ENCODE data around the gene RNU1-3.
"Not testable (repeated sequence)": the region's sequence is repeated elsewhere in the genome, so short reads cannot be mapped to it uniquely, and the experiment has no call there.

The RNU1-3 gene

DNA sequence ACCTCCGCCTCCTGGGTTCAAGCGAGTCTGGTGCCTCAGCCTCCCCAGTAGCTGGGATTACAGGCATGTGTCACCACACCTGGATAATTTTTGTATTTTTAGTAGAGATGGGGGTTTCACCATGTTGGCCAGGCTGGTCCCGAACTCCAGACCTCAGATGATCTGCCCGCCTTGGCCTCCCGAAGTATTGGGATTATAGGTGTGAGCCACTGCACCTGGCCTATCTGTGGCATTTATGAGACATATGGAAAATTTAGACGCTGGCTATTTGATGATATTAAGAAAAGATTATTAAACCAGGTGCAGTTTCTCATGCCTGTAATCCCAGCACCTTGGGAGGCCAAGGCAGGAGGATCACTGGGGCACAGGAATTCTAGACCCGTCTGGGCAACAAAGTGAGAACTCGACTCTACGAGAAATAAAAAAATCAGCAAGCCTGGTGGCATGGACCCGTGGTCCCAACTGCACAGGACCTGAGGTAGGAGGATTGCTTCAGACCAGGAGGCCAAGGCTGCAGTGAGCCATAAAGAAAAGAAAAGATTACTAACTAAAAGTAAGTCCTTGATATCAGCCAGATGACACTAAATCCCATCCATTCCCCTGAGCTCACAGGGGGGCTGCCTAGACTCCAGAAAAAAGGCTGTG lies 30.1 kb downstream of the RNU1-3 start:
- DNase-seq = not testable (repeated sequence)

DNA sequence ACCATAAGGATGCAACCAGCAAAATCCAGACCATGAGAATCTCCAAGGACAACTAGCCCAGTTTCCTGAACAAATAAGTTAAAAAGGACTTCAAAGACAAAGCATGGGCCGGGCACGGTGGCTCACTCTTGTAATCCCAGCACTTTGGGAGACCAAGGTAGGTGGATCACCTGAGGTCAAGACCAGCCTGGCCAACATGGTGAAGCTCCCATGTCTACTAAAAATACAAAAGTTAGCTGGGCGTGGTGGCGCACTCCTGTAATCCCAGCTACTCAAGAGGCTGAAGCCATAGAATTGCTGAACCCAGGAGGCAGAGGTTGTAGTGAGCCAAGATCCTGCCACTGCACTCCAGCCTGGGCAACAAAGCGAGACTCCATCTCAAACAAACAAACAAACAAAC lies 30.8 kb downstream of the RNU1-3 start:
- DNase-seq = not testable (repeated sequence)

DNA sequence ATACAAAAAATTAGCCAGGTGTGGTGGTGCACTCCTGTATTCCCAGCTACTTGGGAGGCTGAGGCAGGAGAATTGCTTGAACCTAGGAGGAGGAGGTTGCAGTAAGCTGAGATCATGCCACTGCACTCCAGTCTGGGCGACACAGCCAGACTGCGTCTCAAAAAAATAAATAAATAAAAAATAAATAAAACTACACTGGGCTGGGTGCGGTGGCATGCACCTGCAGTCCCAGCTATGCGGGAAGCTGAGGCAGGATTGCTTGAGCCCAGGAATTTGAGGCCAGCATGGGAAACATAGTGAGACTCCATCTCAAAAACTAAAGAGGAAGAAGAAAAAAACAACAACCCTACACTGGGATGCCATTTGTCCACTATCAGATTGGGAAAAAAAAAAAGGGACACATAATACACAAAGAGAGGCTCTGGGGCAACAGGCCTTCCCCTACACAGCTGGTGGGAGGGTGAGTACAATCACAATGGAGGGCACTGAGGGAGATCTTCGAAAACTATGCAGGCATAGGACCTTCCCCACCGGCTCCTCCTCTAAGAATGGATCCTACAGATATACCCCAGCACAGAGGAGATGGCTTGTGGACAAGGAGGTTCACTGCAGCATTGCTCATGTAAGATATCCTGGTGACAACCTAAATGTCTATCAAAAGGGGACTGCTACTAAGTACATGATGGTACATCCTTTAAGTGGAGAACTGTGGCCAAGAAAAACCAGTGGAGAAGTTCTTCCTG lies 33.0 kb downstream of the RNU1-3 start:
- not testable (repeated sequence) for DNase-seq

DNA sequence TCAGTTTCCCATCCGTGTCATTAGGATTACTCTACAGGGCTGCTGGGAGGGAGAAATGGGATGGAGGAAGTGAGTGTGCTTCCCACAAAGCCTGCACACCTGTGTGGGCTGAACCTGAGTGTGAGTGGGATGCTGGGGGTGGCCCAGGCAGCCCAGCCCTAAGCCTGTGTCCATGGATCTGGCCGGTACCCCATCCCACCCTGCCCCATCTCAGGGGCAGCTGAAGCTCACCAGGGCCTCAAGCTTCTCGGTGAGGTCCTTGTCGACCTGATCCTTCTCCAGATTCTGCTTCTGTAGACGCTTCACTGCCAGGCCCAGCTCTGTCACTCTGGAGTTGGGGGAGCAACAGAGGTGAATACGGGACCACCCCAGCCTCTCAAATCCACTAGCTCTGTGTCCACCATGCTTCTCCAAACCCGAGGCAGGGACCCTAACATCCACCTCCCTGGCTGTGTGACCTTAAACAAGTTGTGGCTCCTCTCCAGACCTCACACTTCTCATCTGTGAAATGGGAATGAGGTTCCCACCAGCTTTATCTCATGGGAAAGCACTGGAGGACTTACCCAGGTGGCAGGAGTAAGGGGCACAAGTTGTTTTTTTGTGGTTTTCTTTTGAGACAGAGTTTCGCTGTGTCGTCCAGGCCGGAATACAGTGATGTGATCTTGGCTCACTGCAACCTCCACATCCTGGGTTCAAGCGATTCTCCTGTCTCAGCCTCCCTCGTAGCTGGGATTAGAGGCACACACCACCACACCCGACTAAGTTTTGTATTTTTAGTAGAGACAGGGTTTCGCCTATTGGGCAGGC lies 34.5 kb downstream of the RNU1-3 start:
- not testable (repeated sequence) for DNase-seq

DNA sequence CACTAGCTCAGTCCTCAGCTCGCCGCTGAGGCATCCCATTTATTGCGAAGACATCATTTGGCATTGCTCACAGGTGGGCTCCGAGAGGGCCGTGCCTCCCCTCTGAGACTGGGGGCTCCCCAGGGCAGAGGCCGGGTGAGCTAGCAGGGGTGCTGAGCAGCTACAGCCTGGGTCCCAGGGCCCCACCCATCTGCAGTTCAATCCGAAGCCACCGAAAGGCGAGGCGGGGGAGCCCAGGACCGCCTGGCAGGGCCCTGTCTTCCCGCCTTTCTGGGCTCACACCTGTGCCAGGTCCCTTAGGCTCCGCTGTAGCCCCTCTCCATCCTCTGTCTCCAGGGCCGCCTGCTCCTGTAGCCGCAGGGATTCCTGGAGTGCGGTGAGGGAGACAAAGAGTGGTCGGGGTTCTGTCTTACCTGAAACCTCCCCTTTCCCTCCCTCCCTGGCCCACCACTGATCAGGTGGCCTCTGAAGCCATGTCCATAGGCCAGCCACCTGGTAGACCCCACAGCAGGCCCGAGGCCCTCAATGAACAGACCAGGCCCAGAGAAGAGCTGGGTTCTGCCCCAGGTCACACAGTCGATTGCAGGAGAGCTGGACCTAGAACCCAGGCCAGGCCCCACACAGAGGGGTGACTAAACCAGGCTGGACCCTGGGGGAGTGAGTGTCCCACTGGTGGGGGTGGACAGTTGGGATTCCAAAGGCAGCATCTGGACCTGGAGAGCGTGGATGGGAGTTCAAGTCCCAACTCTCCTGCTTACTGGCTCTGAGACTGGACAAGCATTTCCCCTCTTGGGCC lies 35.3 kb downstream of the RNU1-3 start:
- no peak for DNase-seq

DNA sequence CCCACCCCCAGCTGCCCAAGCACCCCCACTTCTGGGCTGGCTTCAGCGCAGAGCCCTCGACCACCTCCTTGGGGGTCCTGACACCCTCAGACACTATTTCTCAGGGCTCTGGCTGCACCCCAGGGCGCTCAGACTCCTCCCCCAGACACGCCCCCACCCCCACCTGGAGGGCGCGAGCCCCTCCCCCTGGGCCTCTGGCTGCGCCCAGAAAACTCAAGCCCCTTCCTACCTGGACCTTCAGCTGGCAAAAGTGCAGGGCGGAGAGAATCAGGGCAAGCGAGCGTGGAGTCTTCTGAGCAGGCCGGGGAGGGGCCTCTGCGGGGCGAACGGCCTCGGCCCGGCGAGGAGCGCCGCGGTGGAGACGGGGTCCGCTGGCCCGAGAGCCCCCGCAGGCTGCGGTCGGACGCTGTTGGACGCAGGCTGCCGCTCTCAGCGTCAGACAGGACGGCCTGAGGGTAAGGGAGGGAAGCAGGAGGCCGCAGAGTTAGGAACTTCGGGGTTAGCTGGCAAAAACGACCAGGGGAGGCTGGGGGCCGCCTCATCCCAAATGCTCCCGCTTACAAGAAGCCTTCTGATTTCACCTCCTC lies 36.0 kb downstream of the RNU1-3 start:
- DNase-seq = no peak

DNA sequence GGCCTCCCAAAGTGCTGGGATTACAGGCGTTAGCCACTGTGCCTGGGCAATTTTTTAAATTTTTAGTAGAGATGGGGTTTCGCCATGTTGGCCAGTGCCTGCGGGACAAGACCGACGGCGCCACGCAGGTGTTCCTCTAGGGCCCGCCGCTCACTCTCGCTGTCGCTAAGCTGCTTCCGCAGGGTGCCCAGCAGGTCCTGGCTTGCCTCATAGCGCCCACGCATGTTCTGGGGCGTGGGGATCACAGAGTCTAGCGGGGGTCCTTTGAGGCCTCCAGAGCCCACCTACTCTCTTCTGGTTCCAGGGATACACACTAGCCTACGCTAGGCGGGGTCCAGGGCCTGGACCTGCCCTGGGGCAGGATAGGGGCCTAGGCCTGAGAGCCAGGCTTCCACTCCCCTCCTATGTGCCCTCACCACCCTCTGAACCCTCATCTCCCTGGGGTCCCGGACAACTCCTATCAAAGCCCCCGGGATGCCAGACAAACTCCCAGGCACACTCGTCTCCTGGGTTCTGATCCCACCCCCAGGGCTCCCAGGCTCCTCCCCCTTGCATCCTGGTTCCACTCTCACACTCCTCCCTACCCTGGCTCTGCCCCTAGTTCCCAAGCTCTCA lies 36.7 kb downstream of the RNU1-3 start:
- not testable (repeated sequence) for DNase-seq

DNA sequence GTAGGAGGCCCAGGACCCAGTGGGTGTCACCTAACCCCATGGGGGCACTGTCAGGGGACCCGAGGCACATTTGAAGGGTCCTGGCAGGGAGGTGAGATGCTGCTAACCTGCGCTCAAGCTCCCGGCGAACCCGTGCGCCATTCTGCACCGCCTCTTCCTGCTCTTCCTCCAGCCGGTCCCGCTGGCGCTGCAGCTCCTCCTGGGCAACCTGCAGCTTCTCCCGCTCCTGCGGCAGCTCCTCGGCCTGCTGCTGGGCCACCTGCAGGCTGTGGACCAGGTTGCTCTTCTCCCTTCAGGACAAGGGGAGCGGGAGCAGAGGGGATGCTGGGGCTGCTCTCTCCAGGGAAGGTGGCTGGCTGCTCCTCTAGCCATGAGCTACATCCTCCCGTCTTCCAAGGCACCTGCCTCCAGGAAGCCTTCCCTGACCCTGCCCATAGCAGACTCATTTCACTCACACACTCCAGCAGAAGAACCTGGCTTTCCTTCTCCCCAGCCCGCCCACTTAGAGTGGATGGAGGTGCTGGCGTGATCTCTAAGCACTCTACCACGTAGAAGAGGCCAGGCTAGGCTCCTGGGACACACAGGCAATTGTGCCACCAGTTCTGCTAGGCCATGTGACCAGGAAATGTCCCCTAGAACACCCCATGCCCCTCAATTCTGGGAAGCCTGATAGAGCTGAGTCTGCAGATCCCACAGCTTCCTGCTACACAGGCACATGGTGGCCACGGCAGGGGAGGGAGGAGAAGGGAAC lies 38.2 kb downstream of the RNU1-3 start:
- DNase-seq = no peak

DNA sequence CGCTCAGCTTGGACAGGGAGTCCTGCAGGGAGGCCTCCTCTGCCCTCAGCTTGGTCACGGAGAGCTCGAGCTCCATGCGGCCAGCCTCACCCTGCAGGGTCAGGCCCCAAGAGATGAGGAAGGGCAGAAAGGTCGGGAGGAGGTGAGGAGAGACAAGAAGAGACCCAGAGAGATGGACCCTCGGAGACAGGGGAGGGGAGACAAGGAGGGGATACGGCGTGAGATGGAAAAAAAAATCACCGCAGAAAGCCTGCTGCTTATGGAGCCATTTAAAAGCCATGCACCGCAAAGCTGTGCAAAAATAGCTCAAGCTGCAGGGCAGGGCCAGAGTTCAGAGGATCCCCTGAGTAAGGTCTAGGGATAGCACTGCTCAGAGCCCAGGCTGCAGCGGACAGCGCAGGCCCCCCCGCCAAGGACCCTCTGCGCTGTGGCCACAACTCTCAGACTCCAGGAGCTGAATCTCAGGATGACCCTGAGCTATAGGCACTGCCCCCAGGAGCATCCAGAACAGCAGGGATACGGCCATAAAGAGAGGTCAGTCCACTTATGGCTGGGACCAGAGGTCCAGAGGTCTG lies 40.3 kb downstream of the RNU1-3 start:
- DNase-seq = not testable (repeated sequence)

DNA sequence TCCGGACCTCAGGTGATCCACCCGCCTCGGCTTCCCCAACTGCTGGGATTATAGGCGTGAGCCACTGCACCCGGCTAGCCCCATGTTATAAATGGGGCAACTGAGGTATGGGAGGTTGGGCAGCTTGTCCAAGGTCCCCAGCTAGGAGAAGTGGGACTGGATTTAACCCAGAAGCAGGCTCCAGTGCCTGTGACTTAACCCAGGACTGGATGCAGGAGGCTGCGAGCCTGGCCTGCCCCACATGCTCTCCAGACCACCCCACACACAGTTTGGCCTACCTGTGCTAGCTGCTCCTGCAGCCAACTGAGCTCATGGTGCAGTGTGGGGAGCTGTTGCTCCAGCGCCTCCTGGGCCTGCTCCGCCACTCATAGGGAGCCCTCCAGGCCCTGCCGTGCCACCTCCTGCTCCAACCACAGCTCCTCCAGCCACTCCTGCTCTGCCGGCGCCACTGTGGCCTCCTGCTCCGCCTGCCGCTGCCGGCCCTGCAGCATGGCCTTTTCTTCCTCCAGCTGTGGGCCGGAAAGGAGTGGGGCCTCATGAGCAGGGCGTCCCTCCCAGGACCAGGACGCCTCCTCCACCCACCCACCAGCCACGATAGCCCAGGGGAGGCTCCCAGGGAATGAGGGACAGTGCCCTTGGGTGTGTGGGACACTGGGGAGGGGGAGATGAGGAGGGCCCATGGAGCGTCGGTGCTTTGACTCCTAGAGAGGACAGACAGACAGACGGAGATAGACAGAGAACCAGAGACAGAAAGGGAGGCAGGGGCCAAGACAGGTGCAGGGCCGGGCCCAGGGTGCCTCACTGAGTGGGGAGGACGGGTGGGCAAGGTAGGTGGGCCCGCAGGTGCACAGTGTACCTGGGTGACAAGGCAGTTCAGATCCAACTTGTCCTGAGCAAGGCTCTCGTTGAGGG lies 41.0 kb downstream of the RNU1-3 start:
- no peak for DNase-seq

DNA sequence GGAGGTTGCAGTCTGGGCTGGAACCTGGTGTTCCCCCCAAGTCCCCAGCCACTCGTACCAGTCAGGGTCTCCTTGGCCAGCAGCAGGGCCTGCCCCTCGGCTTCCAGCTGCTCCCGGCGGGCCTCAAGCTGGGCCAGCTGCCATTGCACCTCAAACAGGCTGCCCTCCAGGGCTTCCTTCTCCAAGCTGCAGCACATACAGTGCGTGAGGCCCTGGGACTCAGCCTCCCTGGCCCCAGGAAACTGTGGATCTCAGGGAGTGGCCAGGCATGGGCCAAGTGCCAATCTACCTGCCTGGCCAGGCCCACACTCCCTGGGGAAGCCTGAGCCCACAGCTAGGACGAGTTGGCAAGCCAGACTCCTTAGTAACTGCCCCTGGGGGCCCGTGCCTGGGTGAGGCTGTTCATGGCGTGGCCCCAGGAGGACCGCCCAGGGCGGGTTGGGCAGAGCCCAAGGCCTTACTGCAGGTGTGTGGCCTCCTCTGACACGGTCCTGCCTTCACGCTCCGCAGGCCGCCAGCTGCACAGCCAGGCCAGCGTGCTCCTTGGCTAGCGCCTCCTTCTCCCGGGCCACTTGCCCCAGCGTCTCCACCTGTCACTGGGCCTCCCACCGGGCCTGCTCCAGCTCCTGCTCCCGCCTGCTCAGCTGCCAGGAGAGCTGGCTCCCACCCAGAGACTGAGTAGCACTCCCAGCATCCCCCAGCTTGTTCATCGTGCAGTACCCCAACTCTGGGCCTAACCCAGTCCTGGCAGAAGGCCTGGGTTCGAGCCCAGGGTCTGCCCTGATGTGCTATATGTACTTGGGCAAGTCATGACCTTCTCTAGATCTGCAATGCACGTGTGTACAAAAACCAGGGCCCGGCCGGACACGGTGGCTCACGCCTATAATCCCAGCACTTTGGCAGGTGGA lies 42.7 kb downstream of the RNU1-3 start:
- not testable (repeated sequence) for DNase-seq

DNA sequence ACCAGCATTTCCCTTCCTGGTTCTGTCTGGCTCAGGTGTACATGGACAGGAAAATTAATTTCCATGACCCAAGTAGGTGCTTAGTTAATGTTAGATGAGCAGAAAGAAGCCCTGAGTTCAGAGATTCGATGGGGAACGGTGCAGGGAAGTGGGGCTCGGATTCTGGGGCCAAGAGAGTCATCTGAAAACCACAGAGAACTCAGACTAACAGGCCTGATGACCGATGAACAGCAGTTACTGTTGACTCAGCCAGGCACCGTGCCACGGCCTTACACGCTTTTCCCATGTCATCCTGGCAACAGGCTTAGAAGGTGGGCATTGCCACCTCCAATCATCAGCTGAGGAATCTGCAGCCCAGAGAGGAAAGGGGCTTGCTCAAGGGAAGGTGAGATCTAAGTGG lies 43.4 kb downstream of the RNU1-3 start:
- not testable (repeated sequence) for DNase-seq

DNA sequence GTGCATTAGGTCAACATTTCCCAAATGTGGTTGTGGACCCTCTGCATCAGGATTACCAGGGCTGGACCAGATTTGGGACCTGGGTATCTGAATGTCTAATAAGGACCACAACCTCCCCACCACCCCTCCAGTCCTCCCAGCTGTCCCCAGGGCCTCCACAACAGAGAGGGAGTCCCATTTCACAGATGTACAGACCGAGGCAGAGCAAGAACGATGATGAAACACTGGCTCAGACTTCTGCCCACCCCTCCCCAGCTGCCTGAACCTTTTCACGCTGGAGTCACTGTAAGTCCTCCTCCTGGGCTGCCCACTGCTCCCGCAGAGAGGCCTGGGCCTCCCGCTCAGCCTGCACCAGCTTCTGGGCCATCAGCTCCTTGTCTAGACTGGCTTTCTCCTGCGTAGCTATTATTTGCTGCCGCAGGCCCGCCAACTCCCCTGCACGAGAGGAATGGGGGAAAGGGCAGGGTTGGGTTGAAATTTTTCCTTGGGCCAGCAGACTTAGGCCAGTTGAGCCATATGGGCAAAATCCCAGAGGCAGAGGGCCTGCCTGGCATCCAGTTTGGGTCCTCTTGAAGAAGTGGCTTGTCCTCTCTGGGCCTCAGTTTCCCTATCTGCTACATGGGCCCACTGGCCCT lies 45.0 kb downstream of the RNU1-3 start:
- DNase-seq = not testable (repeated sequence)

DNA sequence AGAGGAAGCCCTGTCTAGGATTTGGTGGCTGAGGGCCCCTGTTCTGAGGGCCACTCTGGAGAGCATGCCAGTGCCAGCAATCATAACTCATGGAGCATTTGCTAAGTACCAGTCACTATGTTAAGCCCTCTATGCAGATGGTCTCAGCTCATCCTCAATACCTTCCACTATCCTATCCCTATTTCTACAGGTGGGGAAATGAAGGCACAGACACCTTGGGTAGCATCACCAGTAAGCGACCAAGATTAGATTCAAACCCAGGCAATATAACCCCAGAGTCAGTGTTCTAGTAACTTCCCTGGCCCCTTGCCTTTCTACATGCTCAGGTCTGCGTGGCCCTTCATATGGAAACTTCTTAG lies 45.5 kb downstream of the RNU1-3 start:
- no peak for DNase-seq

DNA sequence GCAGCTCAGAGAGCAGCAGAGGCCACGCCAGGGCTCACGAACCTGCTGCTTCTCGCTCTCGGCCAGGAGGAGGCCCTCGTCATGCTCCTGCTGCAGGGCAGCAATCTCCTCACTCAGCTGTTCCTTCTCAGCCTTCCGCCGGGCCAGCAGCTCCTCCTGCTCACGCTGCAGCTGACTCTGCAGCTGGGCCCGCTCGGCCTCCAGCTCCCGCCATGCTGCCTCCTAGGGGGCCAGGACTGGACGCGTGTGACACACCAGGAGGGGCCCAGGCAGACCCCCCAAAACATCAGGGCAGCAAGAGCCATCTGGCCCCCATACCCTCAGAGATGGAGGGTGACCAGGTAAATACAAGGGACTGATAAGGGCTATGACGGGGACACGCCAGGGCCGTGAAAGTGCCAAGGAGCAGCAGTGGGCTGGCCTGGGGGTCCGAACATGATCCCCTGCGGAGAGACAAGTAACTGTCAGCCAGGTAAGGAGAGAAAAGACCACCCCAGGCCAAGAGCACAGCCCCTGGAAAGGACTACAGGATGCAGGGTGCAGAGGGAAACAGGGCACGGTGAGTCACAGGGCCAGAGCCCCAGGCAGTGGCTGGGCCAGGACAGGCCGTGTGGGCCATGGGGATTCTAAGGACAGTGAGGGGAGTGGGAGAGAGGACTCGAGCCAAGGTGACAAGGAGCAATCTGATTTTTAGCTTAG lies 46.8 kb downstream of the RNU1-3 start:
- DNase-seq = not testable (repeated sequence)

DNA sequence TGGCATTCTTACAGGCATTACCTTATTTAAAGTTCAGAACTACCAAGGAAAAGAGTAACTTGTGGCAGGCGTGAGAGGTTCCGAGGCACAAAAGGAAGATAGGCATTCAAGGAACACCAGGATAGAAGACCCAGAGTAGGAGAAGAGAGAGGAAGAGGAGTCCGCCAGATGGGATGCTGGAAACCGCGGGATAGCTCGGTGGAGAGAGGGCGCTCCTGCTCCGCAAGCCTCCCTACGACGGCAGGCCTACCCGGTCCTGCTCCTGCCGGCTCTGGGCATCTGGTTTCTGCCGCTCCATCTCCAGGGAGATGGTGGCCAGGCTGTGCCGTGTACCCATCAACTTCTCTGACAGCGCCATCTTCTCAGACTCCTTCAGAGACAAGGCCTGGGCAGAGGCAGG lies 48.0 kb downstream of the RNU1-3 start:
- DNase-seq = no peak

DNA sequence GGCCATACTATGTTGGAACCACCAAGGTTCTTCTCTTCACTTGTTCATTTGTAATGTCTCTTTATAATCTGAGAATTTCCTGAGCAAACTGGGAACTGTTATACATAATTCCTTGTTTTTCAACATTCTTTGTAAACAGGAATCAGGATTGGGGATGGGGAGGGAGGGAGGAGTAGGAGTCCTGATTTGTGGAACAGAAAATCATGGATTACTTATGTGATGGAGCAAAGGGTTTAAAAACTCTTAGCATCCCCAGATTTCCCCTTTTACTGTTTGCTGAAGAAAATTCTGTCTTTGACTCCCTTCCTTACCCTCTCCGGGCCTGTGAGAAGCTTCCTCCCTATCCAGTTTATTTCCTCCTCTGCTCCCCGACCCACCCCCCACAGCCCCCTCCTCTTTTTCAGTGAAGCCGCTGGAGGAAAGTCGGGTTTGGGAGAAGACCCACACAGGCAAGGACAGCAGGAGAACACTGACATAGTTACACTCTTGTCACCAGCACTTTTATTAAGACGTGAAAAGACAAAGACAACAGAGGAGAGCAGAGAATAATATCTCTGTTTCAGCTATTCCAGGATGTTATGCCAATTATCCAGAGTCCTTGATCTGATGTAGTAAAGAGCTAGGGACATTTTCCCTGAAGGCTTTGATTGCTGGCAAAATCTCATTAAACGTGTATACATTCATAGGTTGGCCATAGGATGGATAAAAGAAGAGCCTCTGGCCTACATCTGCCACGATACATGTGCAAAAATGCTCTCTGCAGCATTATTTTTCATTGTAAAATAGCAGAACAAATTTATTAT lies 48.8 kb downstream of the RNU1-3 start:
- DNase-seq = no peak
